NK-92 (cell line): ENCODE measurements around the gene NIM1K.
"Not testable (repeated sequence)": the region's sequence is repeated elsewhere in the genome, so short reads cannot be mapped to it uniquely, and the experiment has no call there.

Experiments
- DNase-seq: peaks from one replicate; lab custom pipeline; 2025; ENCODE audit not compliant: unreplicated experiment; lab: John Stamatoyannopoulos, UW

NIM1K gene

GRCh38 chr5:43191740-43192557 lies at the start of gene NIM1K:
TSS of gene NIM1K (plus strand) at chr5:43192225. CDS start at chr5:43245776, 53,551 bp downstream.
- no peak for DNase-seq

DNA sequence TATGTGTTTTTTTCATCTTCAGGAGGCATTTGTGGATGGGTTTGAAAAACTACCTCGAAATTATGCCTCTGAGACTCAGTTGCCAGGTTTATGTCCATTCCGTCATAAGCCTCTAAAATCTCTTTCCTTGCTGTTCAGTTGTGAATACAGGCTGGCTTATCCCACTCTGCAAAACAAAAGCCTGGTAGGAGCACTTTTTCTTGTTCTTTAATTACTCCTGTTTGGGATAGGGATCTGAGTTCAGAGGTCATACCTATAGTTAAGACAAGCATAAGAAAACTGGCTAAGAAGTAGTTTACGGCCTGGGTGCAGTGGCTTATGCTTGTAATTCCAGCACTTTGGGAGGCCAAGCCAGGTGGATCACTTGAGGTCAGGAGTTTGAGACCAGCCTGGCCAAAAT lies 47.0 kb upstream of the NIM1K start:
- DNase-seq, result no peak

GRCh38 chr5:43146958-43147357 lies 45.1 kb upstream of the NIM1K start:
- no peak for DNase-seq

- no peak for DNase-seq
These were observed 43.6 kb upstream of the NIM1K start for GRCh38 chr5:43148417-43148816.

DNA sequence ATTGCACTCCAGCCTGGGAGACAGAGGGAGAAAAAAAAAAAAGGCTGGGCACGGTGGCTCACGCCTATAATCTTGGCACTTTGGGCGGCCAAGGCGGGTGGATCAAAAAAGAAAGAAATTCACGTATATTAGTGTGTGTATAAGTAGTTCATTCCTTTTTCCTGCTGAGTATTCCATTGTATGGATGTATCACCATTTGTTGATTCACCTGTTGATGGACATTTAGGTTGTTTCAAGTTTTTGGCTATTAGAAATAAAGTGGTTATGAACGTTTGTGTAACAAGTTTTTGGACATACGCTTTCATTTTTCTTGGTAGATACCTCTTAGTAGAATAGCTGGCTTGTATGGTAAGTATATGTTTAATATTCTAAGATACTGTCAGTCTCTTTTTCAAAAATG lies 42.8 kb upstream of the NIM1K start:
- DNase-seq, result no peak

DNA sequence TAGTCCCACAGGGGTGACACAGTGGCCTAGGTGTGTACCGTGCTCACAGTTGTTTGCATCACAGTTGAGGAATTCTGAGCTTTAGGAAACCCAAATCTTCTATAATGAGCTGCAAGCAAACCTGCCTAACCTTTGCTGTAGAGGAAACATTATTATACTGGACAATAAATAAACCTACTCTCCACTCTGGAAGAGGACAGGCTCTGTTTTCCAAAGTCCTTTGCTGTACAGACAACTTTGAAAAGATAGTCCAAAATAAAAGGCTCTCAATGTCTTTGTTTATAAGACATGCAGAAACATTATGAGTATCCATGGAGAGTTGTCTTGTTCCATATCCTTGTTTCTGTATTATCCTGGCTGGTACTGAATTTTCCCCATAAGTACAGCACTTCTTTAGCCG lies 42.0 kb upstream of the NIM1K start:
- no peak for DNase-seq

DNA sequence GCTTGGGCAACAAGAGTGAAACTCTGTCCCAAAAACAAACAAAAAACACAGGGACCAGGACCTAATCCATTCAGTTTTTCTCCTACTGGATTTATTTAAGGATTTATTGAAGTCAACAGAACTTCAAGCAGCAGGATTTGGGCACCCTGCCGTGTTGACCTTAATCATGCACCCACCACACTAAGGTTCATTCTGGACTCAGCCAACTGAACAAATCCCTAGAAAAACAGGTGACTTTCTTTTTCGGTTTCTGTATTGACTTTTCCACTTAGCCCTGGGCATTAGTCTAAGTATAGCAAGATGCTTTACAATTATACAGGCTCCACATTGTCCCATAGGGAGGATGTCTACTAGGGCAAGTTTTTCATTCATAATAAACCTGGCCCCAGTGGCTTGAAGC lies 41.3 kb upstream of the NIM1K start:
- no peak for DNase-seq

- no peak for DNase-seq
These were observed 39.1 kb upstream of the NIM1K start for GRCh38 chr5:43152946-43153345.

GRCh38 chr5:43154469-43154868 lies 37.6 kb upstream of the NIM1K start:
- DNase-seq, result no peak

GRCh38 chr5:43155394-43156096 lies 36.5 kb upstream of the NIM1K start:
- no peak for DNase-seq

DNA sequence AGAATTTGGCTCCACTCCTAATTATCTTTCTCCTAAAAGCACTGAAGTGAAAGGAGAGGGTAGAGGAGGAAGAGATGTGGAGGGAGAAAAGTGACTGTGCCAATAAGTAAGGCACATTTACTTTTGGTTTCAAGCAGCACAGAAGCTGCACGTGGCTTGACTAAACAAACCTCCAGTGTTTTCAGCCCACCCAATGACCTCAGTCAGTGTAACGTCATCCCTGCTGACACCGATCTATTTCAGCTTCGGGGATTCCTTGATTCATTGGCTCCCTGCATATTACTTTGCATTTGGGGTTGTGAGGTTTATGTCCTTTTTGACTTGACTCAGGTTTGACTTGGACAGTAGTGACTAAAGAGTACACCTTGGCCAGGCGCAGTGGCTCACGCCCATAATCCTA lies 35.6 kb upstream of the NIM1K start:
- DNase-seq, result no peak

GRCh38 chr5:43157068-43157467 lies 35.0 kb upstream of the NIM1K start:
- no peak for DNase-seq

DNA sequence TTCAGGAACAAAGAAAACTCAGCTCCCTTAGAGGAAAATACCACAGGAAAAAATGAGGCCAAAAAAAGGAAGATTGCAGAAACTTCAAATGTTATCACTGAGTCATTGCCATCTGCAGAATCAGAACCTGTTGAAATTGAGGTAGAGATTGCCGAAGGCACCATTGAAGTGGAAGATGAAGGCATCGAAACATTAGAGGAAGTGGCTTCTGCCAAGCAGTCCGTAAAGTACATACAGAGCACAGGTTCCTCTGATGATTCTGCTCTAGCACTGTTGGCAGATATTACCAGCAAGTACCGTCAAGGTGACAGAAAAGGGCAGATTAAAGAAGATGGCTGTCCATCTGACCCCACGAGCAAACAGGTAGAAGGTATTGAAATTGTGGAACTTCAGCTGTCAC lies 30.8 kb upstream of the NIM1K start:
- no peak for DNase-seq

GRCh38 chr5:43164801-43165200 lies 27.2 kb upstream of the NIM1K start:
- not testable (repeated sequence) for DNase-seq

DNA sequence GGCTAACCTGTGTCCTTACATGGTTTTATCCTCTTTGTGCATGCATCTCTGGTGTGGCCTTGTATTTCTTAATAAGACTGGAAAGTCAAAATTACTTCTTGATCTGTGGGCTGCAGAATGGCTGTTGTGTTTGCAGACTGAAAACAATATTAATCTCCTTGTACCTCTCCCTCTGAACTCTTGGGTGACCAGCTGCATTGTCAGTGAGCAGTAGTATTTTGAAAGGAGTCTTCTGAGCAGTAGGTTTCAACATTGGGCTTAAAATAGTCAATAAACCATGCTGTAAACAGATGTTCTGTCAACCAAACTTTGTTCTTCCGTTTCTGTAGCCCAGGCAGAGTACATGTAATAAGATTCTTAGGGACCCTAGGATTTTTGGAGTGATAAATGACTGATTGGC lies 26.7 kb upstream of the NIM1K start:
- DNase-seq, result no peak

DNA sequence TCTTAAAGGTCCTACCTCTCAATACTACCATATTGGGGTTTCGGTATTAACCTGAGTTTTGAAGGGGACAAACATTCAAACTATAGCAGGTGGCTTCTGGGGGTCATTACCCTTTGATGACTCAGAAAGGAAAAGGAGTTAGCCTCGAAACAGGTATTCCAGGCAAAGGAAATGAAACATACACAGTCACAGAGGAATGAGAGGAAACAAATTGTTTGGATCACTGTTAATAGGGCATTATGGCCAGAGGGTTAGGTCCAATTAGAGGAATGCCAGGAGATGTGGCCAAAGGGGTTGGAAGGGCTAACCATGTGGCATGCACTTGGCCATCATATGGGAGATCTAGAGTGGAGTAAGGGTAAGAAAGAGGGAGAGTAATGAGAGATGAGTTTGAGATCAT lies 23.9 kb upstream of the NIM1K start:
- no peak for DNase-seq

- no peak for DNase-seq
These were observed 20.6 kb upstream of the NIM1K start for GRCh38 chr5:43171451-43171850.

DNA sequence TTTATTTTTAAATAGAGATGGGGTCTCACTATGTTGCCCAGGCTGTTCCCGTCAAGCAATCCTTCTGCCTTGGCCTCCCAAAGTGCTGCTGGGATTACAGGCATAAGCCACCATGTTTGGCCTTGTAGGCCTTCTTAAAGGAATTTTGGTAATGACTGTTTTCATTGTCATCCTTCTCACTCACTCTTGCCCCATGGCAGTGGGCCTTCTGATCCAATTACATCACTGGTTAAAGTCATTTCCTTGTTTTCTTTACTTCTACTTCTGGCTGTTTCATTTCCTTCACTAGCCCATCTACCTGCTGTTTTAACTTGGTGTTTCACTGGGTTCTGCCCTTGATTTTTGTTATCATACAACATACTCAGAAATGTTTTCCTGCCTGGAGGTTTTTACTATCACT lies 20.1 kb upstream of the NIM1K start:
- DNase-seq, result no peak

DNA sequence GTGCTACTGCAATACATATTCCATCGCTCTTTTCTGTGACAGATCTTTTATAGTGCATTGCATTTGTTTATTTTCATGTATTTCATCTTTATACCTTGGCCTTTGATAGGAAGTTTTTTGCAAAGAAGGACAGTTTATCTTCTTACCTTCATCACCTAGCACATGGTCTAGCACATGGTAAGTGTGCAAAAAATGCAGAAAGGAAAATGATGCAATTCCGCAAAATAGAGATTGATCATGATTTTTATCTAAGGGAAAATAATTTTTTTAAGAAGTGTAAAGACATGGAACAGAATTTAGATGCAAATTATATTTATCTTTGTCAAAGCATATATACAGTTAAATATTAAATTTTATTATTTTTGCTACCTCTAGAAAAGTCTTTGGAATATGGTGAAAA lies 19.2 kb upstream of the NIM1K start:
- no peak for DNase-seq

- DNase-seq, result no peak
These were observed 17.4 kb upstream of the NIM1K start for GRCh38 chr5:43174586-43174985.

GRCh38 chr5:43179836-43180235 lies 12.2 kb upstream of the NIM1K start:
- DNase-seq, result no peak

- no peak for DNase-seq
These were observed 9.6 kb upstream of the NIM1K start for GRCh38 chr5:43182421-43182820.

DNA sequence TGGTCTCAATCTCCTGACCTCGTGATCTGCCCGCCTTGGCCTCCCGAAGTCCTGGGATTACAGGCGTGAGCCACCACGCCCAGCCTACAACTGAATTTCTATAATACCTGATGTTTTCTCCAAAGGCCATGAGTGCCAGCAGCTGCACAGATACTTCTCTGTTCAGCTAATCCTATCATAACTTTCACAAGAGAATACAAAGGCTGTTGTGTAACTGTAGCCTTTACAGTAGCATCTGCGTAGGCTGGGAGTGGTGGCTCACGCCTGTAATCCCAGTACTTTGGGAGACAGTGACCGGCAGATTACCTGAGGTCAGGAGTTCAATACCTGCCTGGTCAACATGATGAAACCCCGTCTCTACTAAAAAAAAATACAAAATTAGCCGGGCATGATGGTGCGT lies 8.9 kb upstream of the NIM1K start:
- DNase-seq, result not testable (repeated sequence)
